ENCODE data around the gene CSRNP3.

The CSRNP3 gene

GRCh38 chr2:165700531-165700930 is 231.0 kb downstream of the CSRNP3 start:
- ChIA-PET POLR2A (no interaction called here), CTCF (interaction anchor here (0.8 to 1.6 kb wide), 6 partner anchors 9 to 300 kb away, joined by 3 to 8 read pairs (median 4); no protein-coding TSS in a partner anchor)
- Histone ChIP-seq H3K27ac (ENCODE audit: extremely low read depth, low read depth, low read length) (no peak overlapping the region), H3K4me3 (ENCODE audit: low read depth, low read length) (no peak overlapping the region), H3K9me3 (ENCODE audit: control insufficient read depth, insufficient read depth, low read depth, low read length) (no peaks in the 10 kb centered on the region), H3K4me1 (ENCODE audit: control insufficient read depth, insufficient read depth, low read length) (peaks cover 4% of the 10 kb centered on the region; the same call in 1 of the 2 replicates), H3K36me3 (ENCODE audit: control insufficient read depth in 2 of 2, insufficient read depth in 1 of 2, low read length in 2 of 2) (no peaks in the 10 kb centered on the region)
- no peak for TF ChIP-seq ZNF658 (tag by site-specific recombination; IDR thresholded peaks at IDR 0.05)
- TF ChIP-seq, protein P1, sequence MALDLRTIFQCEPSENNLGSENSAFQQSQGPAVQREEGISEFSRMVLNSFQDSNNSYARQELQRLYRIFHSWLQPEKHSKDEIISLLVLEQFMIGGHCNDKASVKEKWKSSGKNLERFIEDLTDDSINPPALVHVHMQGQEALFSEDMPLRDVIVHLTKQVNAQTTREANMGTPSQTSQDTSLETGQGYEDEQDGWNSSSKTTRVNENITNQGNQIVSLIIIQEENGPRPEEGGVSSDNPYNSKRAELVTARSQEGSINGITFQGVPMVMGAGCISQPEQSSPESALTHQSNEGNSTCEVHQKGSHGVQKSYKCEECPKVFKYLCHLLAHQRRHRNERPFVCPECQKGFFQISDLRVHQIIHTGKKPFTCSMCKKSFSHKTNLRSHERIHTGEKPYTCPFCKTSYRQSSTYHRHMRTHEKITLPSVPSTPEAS (tag by site-specific recombination; IDR thresholded peaks at IDR 0.05): no peak
- no peak for TF ChIP-seq TRIM28 (IDR thresholded peaks at IDR 0.05; ENCODE audit: borderline replicate concordance, low read length)
- TF ChIP-seq MYNN (tag by site-specific recombination; IDR thresholded peaks at IDR 0.05; ENCODE audit: borderline replicate concordance): no peak
- TF ChIP-seq BCL11B (tag by site-specific recombination; IDR thresholded peaks at IDR 0.05; ENCODE audit: low read depth): no peak
- TF ChIP-seq ZNF169 (tag by site-specific recombination; IDR thresholded peaks at IDR 0.05): no peak
- TF ChIP-seq ZNF202 (tag by site-specific recombination; IDR thresholded peaks at IDR 0.05; ENCODE audit: borderline replicate concordance): no peak
- no peak for TF ChIP-seq ZNF596 (tag by site-specific recombination; IDR thresholded peaks at IDR 0.05)
- TF ChIP-seq, protein P2, sequence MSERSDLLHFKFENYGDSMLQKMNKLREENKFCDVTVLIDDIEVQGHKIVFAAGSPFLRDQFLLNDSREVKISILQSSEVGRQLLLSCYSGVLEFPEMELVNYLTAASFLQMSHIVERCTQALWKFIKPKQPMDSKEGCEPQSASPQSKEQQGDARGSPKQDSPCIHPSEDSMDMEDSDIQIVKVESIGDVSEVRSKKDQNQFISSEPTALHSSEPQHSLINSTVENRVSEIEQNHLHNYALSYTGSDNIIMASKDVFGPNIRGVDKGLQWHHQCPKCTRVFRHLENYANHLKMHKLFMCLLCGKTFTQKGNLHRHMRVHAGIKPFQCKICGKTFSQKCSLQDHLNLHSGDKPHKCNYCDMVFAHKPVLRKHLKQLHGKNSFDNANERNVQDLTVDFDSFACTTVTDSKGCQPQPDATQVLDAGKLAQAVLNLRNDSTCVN (tag by site-specific recombination; optimal IDR thresholded peaks at IDR 0.05): no peak
- TF ChIP-seq ZNF223 (tag by site-specific recombination; IDR thresholded peaks at IDR 0.05): no peak
- TF ChIP-seq SCRT1 (tag by site-specific recombination; IDR thresholded peaks at IDR 0.05; ENCODE audit: borderline replicate concordance): no peak
- TF ChIP-seq GLI4 (tag by site-specific recombination; IDR thresholded peaks at IDR 0.05): no peak
- no peak for TF ChIP-seq ZSCAN18 (tag by site-specific recombination; IDR thresholded peaks at IDR 0.05)
- TF ChIP-seq GFI1B (tag by site-specific recombination; IDR thresholded peaks at IDR 0.05): no peak
- TF ChIP-seq KLF9 (tag by site-specific recombination; IDR thresholded peaks at IDR 0.05; ENCODE audit: low read depth): no peak
- no peak for TF ChIP-seq ZBTB44 (tag by site-specific recombination; IDR thresholded peaks at IDR 0.05)
- TF ChIP-seq, protein P3, sequence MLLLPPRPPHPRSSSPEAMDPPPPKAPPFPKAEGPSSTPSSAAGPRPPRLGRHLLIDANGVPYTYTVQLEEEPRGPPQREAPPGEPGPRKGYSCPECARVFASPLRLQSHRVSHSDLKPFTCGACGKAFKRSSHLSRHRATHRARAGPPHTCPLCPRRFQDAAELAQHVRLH (tag by site-specific recombination; IDR thresholded peaks at IDR 0.05): no peak
- no peak for TF ChIP-seq OVOL3 (tag by site-specific recombination; IDR thresholded peaks at IDR 0.05)
- no peak for TF ChIP-seq ZNF433 (tag by site-specific recombination; IDR thresholded peaks at IDR 0.05; ENCODE audit: low read depth)
- TF ChIP-seq ZNF830 (tag by site-specific recombination; IDR thresholded peaks at IDR 0.05; ENCODE audit: low read depth): no peak

DNA sequence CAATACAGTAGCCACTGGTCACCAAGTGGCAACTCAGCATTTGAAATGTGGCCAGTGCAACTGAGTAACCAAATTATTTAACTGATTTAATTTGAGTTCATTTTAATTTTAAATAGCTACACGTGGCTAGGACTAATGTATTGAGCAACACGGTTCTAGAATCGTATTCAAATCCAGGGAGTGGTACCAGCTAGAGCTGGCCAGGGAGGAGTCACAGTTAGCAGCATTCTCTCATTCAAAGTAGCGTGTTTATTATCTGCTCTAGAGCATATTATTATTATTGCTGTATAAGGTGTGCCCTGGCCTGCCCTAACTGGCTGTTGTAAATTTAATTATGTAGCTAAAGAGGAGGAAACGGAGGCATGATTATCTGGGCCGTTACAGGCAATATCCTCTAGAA is 231.6 kb downstream of the CSRNP3 start:
- ChIA-PET POLR2A (no interaction called here), CTCF (interaction anchor here (0.6 to 1.5 kb wide), 5 partner anchors 78 to 300 kb away, joined by 3 to 8 read pairs (median 3); no protein-coding TSS in a partner anchor)
- Histone ChIP-seq H3K9me3 (ENCODE audit: control insufficient read depth, insufficient read depth, low read depth, low read length) (no peaks in the 10 kb centered on the region), H3K27ac (ENCODE audit: extremely low read depth, low read depth, low read length) (no peak overlapping the region), H3K4me1 (ENCODE audit: control insufficient read depth, insufficient read depth, low read length) (peaks cover 4% of the 10 kb centered on the region; the same call in 1 of the 2 replicates), H3K36me3 (ENCODE audit: control insufficient read depth in 2 of 2, insufficient read depth in 1 of 2, low read length in 2 of 2) (no peaks in the 10 kb centered on the region), H3K4me3 (ENCODE audit: low read depth, low read length) (no peak overlapping the region)
- TF ChIP-seq ZFP3 (tag by site-specific recombination; IDR thresholded peaks at IDR 0.05; ENCODE audit: low read depth): no peak
- TF ChIP-seq ZNF239 (tag by site-specific recombination; IDR thresholded peaks at IDR 0.05): no peak
- no peak for TF ChIP-seq KLF17 (tag by site-specific recombination; IDR thresholded peaks at IDR 0.05)
